Measurements from ENCODE around the gene HSD17B2. TPM values are rescaled to one million over a fixed set of nuclear protein-coding genes. Genes with fewer than 3 reads are reported as not detected.

Gene HSD17B2
- total RNA-seq, 4 donors from 2014 or later = not detected

DNA sequence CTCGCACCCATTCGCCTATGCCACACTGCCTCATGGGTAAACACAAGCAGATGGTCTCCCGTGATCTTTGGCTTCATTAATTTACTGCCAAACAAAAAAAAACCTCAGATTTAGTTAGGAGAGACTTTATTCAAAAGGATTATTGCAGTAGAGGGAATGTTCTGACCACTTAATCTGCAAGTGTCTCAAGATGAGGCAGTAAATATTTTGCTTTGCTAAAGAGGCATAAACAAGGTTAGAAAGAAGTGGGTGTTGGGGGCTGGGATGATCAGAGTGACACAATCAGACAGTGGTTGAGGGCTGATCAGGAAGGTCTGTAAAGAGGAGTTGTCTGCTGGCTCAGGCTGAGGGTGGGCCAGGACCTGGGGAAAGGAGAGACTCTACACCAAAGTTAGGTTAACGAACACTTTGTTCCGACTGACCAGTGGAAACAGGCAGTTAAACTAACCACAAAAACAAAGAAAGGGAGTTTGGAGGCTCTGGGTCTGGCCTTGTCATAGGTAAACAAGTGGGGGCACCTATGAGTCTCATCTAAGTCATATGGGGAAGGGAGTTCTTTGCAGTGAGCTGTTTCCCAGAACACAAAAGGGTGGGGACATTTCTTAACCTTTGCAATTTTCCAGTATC is 28.5 kb downstream of the HSD17B2 start:
- TF ChIP-seq, protein P1, sequence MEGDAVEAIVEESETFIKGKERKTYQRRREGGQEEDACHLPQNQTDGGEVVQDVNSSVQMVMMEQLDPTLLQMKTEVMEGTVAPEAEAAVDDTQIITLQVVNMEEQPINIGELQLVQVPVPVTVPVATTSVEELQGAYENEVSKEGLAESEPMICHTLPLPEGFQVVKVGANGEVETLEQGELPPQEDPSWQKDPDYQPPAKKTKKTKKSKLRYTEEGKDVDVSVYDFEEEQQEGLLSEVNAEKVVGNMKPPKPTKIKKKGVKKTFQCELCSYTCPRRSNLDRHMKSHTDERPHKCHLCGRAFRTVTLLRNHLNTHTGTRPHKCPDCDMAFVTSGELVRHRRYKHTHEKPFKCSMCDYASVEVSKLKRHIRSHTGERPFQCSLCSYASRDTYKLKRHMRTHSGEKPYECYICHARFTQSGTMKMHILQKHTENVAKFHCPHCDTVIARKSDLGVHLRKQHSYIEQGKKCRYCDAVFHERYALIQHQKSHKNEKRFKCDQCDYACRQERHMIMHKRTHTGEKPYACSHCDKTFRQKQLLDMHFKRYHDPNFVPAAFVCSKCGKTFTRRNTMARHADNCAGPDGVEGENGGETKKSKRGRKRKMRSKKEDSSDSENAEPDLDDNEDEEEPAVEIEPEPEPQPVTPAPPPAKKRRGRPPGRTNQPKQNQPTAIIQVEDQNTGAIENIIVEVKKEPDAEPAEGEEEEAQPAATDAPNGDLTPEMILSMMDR (IDR thresholded peaks at IDR 0.05) = no peak
- TF ChIP-seq POLR2A (IDR thresholded peaks at IDR 0.05) = no peak
- whole genome bisulfite sequencing, 2 donors = 55 to 56% methylated on average over 5 of the region's 5 CpGs
- H3K4me1 ChIP-seq = no peaks in the 10 kb centered on the region
- no peaks in the 10 kb centered on the region for H3K27me3 ChIP-seq
- no peaks in the 10 kb centered on the region for H3K9me3 ChIP-seq
- no peaks in the 10 kb centered on the region for H3K36me3 ChIP-seq
- no peak overlapping the region for H3K4me3 ChIP-seq (replicated peaks in 1 of 3)
- H3K27ac ChIP-seq = no peak overlapping the region
- intact Hi-C loops (cut with DNase I) = no loop called here
- no peak for DNase-seq

DNA sequence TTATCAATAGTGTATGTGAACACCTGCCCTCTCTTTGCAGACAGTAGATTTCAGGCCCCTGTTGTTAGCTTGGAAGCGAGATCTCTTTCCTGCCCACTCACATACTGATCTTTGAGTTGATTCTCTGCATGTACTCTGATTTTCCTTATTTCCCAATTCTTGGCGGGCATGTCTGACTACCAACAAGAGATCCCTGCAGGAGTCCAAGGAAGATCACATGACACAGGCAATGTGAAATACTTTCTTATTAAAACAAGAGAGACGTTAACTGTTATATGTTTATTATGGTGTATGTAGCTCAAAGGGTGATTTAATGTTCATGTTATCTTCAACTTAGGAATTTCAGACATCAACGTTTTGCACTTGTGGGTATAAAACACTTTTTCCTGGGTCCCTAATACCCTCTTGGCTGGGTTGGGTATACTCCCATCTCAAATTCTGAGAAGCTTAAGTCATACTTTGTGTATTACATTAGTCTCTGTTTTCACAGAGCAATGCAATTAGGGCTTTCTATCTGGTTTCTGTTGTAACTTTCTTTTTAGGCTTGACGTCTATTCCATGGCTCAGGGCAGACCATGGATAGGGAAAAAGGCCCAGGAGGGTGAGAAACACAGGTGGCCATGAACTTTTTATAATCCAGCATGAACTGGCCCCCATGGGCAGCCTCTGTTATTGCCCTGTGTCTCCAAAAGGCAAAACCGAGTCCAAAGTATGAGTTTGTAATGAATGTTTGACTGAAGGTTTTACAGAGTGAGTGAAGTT is 32.2 kb downstream of the HSD17B2 start:
- no peaks in the 10 kb centered on the region for H3K9me3 ChIP-seq
- H3K4me1 ChIP-seq = no peaks in the 10 kb centered on the region
- WGBS, 2 donors = 70 to 72% methylated on average over 6 of the region's 6 CpGs
- DNase-seq = no peak
- TF ChIP-seq POLR2A (IDR thresholded peaks at IDR 0.05) = no peak
- TF ChIP-seq, protein P1 (IDR thresholded peaks at IDR 0.05) = no peak
- no peaks in the 10 kb centered on the region for H3K27me3 ChIP-seq
- H3K36me3 ChIP-seq = no peaks in the 10 kb centered on the region
- H3K4me3 ChIP-seq (replicated peaks in 1 of 3) = no peak overlapping the region
- H3K27ac ChIP-seq = no peak overlapping the region
- intact Hi-C loops (cut with DNase I) = no loop called here

DNA sequence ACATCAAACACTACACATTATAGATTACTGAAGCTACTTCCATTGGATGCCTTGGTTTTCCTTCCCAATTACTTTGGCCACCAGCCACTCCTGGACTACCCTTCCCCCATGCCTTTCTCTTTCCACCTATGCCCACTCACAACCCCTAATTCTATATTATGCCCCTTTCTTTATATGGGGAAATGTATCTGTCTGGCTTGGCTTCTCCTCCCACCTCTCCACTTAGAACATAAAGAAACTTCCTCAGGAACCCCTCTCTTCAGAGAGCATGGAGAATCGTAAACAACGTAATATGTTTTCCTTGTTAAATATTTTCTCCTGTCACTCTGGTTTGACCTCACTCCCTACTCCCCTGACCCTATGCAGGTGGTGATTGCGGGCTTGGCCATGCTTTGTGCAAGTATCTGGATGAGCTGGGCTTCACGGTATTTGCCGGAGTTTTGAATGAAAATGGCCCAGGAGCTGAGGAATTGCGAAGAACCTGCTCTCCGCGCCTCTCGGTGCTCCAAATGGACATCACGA is 32.8 kb downstream of the HSD17B2 start:
- no peaks in the 10 kb centered on the region for H3K4me1 ChIP-seq
- H3K27me3 ChIP-seq = no peaks in the 10 kb centered on the region
- no peak for DNase-seq
- no peak overlapping the region for H3K27ac ChIP-seq
- intact Hi-C loops (cut with DNase I) = no loop called here
- TF ChIP-seq, protein P1 (IDR thresholded peaks at IDR 0.05) = no peak
- no peak for TF ChIP-seq POLR2A (IDR thresholded peaks at IDR 0.05)
- no peaks in the 10 kb centered on the region for H3K9me3 ChIP-seq
- no peak overlapping the region for H3K4me3 ChIP-seq (replicated peaks in 1 of 3)
- H3K36me3 ChIP-seq = no peaks in the 10 kb centered on the region
- 85 to 87% methylated on average over 10 of the region's 10 CpGs for WGBS, 2 donors

DNA sequence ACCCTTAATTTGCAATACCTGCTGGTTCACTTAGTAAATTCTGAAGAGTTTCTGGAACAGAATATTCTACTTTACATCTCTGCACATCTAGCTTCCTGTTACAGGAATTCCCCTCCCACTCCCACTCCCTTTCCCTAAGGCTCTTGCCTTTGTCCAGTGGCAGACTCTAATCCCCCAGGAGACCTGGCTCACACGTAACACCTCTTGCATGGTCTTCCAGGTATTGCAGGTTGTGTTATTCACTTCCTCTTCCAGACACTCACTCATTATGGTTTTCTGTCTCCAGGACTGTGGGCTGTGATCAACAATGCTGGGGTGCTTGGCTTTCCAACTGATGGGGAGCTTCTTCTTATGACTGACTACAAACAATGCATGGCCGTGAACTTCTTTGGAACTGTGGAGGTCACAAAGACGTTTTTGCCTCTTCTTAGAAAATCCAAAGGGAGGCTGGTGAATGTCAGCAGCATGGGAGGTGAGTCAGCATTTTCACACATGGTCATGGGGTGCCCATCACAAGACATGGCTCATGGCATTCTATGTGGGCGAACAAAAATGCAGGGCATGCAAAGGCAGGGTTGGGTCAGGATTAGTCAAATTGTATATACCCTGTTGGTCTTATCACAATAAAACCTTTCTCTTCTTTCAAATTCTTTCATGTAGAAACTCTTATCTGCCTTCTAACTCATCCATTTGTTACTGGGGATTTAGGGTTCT is 35.8 kb downstream of the HSD17B2 start:
- Histone ChIP-seq H3K4me1 (no peaks in the 10 kb centered on the region), H3K4me3 (replicated peaks in 1 of 3) (no peak overlapping the region), H3K27ac (no peak overlapping the region), H3K36me3 (no peaks in the 10 kb centered on the region), H3K27me3 (no peaks in the 10 kb centered on the region), H3K9me3 (no peaks in the 10 kb centered on the region)
- intact Hi-C loops (cut with DNase I) = no loop called here
- no peak for DNase-seq
- no peak for TF ChIP-seq POLR2A (IDR thresholded peaks at IDR 0.05)
- TF ChIP-seq, protein P1 (IDR thresholded peaks at IDR 0.05) = no peak
- 78 to 81% methylated on average over 4 of the region's 4 CpGs for WGBS, 2 donors
